SJCRH30 (cell line): ENCODE measurements around the gene LAMB3. TPM values are rescaled to one million over a fixed set of nuclear protein-coding genes. Genes with fewer than 3 reads are reported as not detected.
A peak's percentile ranks its signal among the peaks of the same experiment; 100 is the strongest.

Source experiments
- DNase-seq, 2 experiments: peaks; one replicate each; pipeline ENCODE4 v3.0.0-alpha.2; 2015 to 2020
- H3K27ac ChIP-seq: fragments of 250-450 bp; sonication (Bioruptor Pico); 2 replicates; pipeline ENCODE4 v1.5.1; 2020; ENCODE audit warnings: mild to moderate bottlenecking, moderate library complexity
- H3K27me3 ChIP-seq: fragments of 250-450 bp; sonication (Bioruptor Pico); 2 replicates; pipeline ENCODE4 v1.5.1; 2020; ENCODE audit warnings: mild to moderate bottlenecking, moderate library complexity
- H3K36me3 ChIP-seq: fragments of 250-450 bp; sonication (Bioruptor Pico); 2 replicates; pipeline ENCODE4 v1.5.1; 2020; ENCODE audit warnings: mild to moderate bottlenecking, moderate library complexity
- H3K4me1 ChIP-seq: fragments of 250-450 bp; sonication (Bioruptor Pico); 2 replicates; pipeline ENCODE4 v1.5.1; 2020; ENCODE audit warnings: mild to moderate bottlenecking, moderate library complexity
- H3K4me3 ChIP-seq: fragments of 250-450 bp; sonication (Bioruptor Pico); 2 replicates; pipeline ENCODE4 v1.5.1; 2020; ENCODE audit warnings: mild to moderate bottlenecking, moderate library complexity
- H3K9me3 ChIP-seq: fragments of 250-450 bp; sonication (Bioruptor Pico); replicated peaks from 2 replicates; pipeline ENCODE4 v1.5.1; 2020; ENCODE audit warnings: mild to moderate bottlenecking, moderate library complexity
- total RNA-seq: library from RNA; depleted of rRNA; stranded (reverse); fragments of >200 nt; shearing (Covaris generic); gene quantifications from 2 replicates; pipeline ENCODE4 v1.2.3, GENCODE V29; 2014

LAMB3 gene
- total RNA-seq, 1 experiment from 2014 or later, result 9.1 TPM

- no peaks in the 10 kb centered on the region; the same call in 1 of the 2 replicates for H3K4me1 ChIP-seq
- DNase-seq, result no peak
- no peak overlapping the region for H3K27ac ChIP-seq
- no peaks in the 10 kb centered on the region for H3K36me3 ChIP-seq
- H3K27me3 ChIP-seq, result peaks cover 10% of the 10 kb centered on the region; the same call in 1 of the 2 replicates
- no peak overlapping the region for H3K4me3 ChIP-seq
- H3K9me3 ChIP-seq, result no peaks in the 10 kb centered on the region
Measured at GRCh38 chr1:209590405-209590804, 61.8 kb downstream of the LAMB3 start.

- DNase-seq, result no peak
- no peak overlapping the region for H3K4me3 ChIP-seq
- H3K9me3 ChIP-seq, result no peaks in the 10 kb centered on the region
- H3K27me3 ChIP-seq, result peaks cover 10% of the 10 kb centered on the region; the same call in 1 of the 2 replicates
- no peaks in the 10 kb centered on the region; the same call in 1 of the 2 replicates for H3K4me1 ChIP-seq
- no peaks in the 10 kb centered on the region for H3K36me3 ChIP-seq
- H3K27ac ChIP-seq, result no peak overlapping the region
Measured at GRCh38 chr1:209589863-209590262, 62.4 kb downstream of the LAMB3 start.

- Histone ChIP-seq H3K4me3 (no peak overlapping the region), H3K36me3 (no peaks in the 10 kb centered on the region), H3K4me1 (no peaks in the 10 kb centered on the region; the same call in 1 of the 2 replicates), H3K9me3 (no peaks in the 10 kb centered on the region), H3K27ac (no peak overlapping the region), H3K27me3 (peaks cover 10% of the 10 kb centered on the region; the same call in 1 of the 2 replicates)
- no peak for DNase-seq
Measured at GRCh38 chr1:209589440-209589839, 62.8 kb downstream of the LAMB3 start.

GRCh38 chr1:209587789-209588188, 64.4 kb downstream of the LAMB3 start:
- Histone ChIP-seq H3K36me3 (no peaks in the 10 kb centered on the region), H3K4me1 (no peaks in the 10 kb centered on the region; the same call in 1 of the 2 replicates), H3K9me3 (no peaks in the 10 kb centered on the region), H3K27me3 (peaks cover 9% of the 10 kb centered on the region; the same call in 1 of the 2 replicates), H3K27ac (no peak overlapping the region), H3K4me3 (no peak overlapping the region)
- no peak for DNase-seq

- no peaks in the 10 kb centered on the region; the same call in 1 of the 2 replicates for H3K4me1 ChIP-seq
Measured at GRCh38 chr1:209586221-209586740, 65.9 kb downstream of the LAMB3 start.

GRCh38 chr1:209585672-209586071, 66.6 kb downstream of the LAMB3 start:
- Histone ChIP-seq H3K9me3 (no peaks in the 10 kb centered on the region), H3K27me3 (peaks cover 6% of the 10 kb centered on the region; the same call in 1 of the 2 replicates), H3K27ac (no peak overlapping the region), H3K4me3 (no peak overlapping the region), H3K4me1 (no peaks in the 10 kb centered on the region; the same call in 1 of the 2 replicates), H3K36me3 (no peaks in the 10 kb centered on the region)
- no peak for DNase-seq

More at GRCh38 chr1:209586221-209586740, 65.9 kb downstream of the LAMB3 start:
- H3K27me3 ChIP-seq, result peaks cover 6% of the 10 kb centered on the region; the same call in 1 of the 2 replicates
- H3K4me3 ChIP-seq, result no peak overlapping the region
- H3K9me3 ChIP-seq, result no peaks in the 10 kb centered on the region
- no peak overlapping the region for H3K27ac ChIP-seq
- DNase-seq, result no peak
- H3K36me3 ChIP-seq, result no peaks in the 10 kb centered on the region

GRCh38 chr1:209585197-209585596, 67.0 kb downstream of the LAMB3 start:
- Histone ChIP-seq H3K27me3 (0 out of 2 replicates have a peak, but pooled peaks cover 3% of the 10 kb centered on the region), H3K9me3 (no peaks in the 10 kb centered on the region), H3K27ac (no peak overlapping the region), H3K4me1 (no peaks in the 10 kb centered on the region; the same call in 1 of the 2 replicates), H3K36me3 (no peaks in the 10 kb centered on the region), H3K4me3 (no peak overlapping the region)
- DNase-seq, result no peak

GRCh38 chr1:209584231-209584672, 68.0 kb downstream of the LAMB3 start:
- H3K4me3 ChIP-seq, result no peak overlapping the region
- 0 out of 2 replicates have a peak, but pooled peaks cover 3% of the 10 kb centered on the region for H3K27me3 ChIP-seq
- no peak for DNase-seq
- no peaks in the 10 kb centered on the region; the same call in 1 of the 2 replicates for H3K4me1 ChIP-seq
- no peaks in the 10 kb centered on the region for H3K36me3 ChIP-seq
- H3K9me3 ChIP-seq, result no peaks in the 10 kb centered on the region
- no peak overlapping the region for H3K27ac ChIP-seq

- H3K27me3 ChIP-seq, result 0 out of 2 replicates have a peak, but pooled peaks cover 3% of the 10 kb centered on the region
- peak; percentile 22 to 54 for DNase-seq
- no peaks in the 10 kb centered on the region for H3K9me3 ChIP-seq
- no peak within 1 kb of the TSS for H3K27ac ChIP-seq
- no peaks in the 10 kb centered on the region for H3K36me3 ChIP-seq
- H3K4me3 ChIP-seq, result no peak within 1 kb of the TSS
- no peaks in the 10 kb centered on the region; the same call in 1 of the 2 replicates for H3K4me1 ChIP-seq
Measured at GRCh38 chr1:209583408-209583807, 68.8 kb downstream of the LAMB3 start, which contains the start of gene CAMK1G. Gene CAMK1G (plus strand): TSS chr1:209583714. CDS start chr1:209594984, 11,270 bp downstream.

- Histone ChIP-seq H3K4me1 (no peaks in the 10 kb centered on the region), H3K9me3 (no peaks in the 10 kb centered on the region), H3K27me3 (0 out of 2 replicates have a peak, but pooled peaks cover 3% of the 10 kb centered on the region), H3K36me3 (no peaks in the 10 kb centered on the region), H3K27ac (no peak overlapping the region), H3K4me3 (no peak overlapping the region)
- no peak for DNase-seq
Measured at GRCh38 chr1:209580577-209580976, 71.6 kb downstream of the LAMB3 start.

GRCh38 chr1:209577346-209577745, 74.9 kb downstream of the LAMB3 start:
- Histone ChIP-seq H3K4me3 (no peak overlapping the region), H3K27me3 (no peaks in the 10 kb centered on the region), H3K27ac (no peak overlapping the region), H3K36me3 (no peaks in the 10 kb centered on the region), H3K4me1 (no peaks in the 10 kb centered on the region), H3K9me3 (no peaks in the 10 kb centered on the region)
- DNase-seq, result no peak

- H3K4me1 ChIP-seq, result no peaks in the 10 kb centered on the region
- no peaks in the 10 kb centered on the region for H3K36me3 ChIP-seq
- H3K27ac ChIP-seq, result no peak overlapping the region
- peak; percentile 82 to 95 for DNase-seq
- no peaks in the 10 kb centered on the region for H3K27me3 ChIP-seq
- H3K4me3 ChIP-seq, result no peak overlapping the region
- no peaks in the 10 kb centered on the region for H3K9me3 ChIP-seq
Measured at GRCh38 chr1:209576392-209577197, 75.6 kb downstream of the LAMB3 start.

- Histone ChIP-seq H3K9me3 (no peaks in the 10 kb centered on the region), H3K27ac (no peak overlapping the region), H3K4me3 (no peak overlapping the region), H3K4me1 (peaks cover 25% of the 10 kb centered on the region), H3K36me3 (no peaks in the 10 kb centered on the region), H3K27me3 (no peaks in the 10 kb centered on the region)
- DNase-seq, result no peak
Measured at GRCh38 chr1:209570743-209571142, 81.5 kb downstream of the LAMB3 start.

- peak overlapping the region; percentile 17; the same call in 1 of the 2 replicates for H3K4me3 ChIP-seq
- no peaks in the 10 kb centered on the region for H3K9me3 ChIP-seq
- H3K36me3 ChIP-seq, result no peaks in the 10 kb centered on the region
- no peak overlapping the region for H3K27ac ChIP-seq
- H3K4me1 ChIP-seq, result peaks cover 36% of the 10 kb centered on the region
- no peaks in the 10 kb centered on the region for H3K27me3 ChIP-seq
- DNase-seq, result peak; percentile 81 to 93
Measured at GRCh38 chr1:209569455-209570207, 82.6 kb downstream of the LAMB3 start.
